ENCODE measurements around the gene SLC27A1. TPM values are rescaled to one million over a fixed set of nuclear protein-coding genes. Genes with fewer than 3 reads are reported as not detected.
A peak's percentile ranks its signal among the peaks of the same experiment; 100 is the strongest.

Gene SLC27A1
- total RNA-seq, 2 donors from 2014 or later, result 4.8 to 7.1 TPM

DNA sequence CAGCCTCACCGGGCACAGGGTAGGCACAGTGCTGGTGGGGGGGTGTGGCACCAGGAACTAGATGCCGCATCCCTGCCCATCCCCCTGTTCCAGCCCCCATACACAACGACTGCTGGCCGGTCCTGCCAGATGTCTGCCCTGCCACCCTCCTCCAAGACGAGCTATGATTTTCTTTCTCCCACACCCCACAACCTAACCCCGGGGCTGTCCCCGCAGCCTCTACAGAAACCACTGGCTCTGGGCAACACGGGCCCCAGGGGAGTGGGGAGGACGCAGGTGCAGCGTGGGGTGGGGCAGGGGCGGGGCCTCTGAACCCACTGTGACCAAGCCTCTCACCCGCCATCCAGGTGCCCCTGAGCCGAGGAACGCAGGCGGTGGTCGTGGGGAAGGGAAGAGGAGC is 56.6 kb downstream of the SLC27A1 start:
- intact Hi-C loops (cut with DNase I, micrococcal nuclease), result no loop called here
- ATAC-seq (no peak), DNase-seq (peak in 1 of 2 donors; percentile 44)

DNA sequence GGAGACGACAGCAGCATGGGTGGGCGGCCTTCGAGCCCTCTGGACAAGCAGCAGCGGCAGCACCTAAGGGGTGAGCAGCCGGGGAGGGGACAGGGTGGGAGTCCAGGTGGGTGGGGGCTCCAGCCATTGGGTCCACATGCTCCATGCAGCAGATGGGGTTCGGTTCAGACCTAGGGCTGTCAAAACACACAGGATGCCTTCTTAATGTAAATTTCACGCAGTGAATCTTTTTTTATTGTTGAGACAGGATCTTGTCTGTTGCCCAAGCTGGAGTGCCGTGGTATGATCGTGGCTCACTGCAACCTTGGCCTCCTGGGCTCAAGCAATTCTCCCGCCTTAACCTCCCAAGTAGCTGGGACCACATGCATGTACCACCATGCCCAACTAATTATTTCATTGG is 57.0 kb downstream of the SLC27A1 start:
- intact Hi-C loops (cut with DNase I, micrococcal nuclease), result no loop called here
- no peak for ATAC-seq

DNA sequence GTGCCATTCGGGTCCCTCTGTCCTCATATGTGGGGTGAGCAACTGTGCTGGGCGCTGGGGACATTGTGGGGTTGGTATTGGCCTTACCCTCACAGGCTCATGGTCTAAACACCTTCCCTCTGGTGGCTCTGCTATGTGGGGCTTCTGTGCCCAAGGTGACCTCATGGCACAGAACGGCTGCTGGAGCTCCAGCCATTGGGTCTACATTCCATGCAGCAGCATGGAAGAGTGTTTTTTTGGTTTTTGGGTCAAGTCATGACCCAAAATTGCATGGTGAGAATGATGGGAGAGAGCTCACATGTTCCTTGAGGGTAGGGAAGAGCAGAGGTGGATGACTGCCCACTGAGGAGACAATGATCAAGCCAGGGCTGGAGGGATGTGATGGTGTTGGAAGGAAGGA is 58.3 kb downstream of the SLC27A1 start:
- ATAC-seq, result no peak
- intact Hi-C loops (cut with DNase I, micrococcal nuclease), result no loop called here
- DNase-seq, result no peak

More for the DNA sequence above, 57.0 kb downstream of the SLC27A1 start:
- no peak for DNase-seq

DNA sequence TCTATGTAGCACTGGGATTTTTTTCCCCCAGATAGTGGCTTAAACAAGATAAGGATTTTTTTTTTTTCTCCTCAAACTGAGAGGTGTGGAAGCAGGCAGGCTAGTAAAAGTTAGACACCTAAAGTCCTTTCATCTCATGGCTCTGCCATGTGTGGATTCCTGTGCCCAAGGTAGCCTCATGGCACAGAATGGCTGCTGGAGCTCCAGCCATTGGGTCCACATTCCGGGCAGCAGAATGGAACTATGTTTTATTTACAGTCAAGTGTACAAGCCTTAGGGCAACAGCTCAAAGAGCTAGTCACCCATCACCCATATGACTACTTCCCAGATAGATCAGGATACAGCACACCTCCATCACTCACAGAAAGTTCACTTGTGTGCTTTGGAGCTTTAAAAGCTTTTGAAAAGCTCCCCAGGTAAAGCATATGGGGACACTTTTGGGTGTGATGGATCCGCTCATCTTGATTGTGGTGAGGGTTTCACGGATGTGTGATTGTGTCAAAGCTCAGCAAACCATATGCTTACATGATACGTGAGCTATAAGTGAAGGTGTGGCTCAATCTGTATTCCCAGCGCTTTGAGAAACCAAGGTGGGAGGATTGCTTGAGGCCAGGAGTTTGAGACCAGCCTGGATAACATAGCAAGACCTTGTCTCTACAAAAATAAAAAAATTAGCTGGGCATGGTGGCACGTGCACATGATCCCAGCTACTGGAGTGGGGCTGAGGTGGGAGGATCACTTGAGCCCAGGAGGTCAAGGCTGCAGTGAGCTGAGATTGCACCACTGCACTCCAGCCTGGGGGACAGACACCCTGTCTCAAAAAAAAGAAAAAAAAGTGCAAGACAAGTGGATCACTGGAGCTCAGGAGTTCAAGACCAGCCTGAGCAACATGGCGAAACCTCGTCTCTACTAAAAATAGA is 59.2 kb downstream of the SLC27A1 start:
- intact Hi-C loops (cut with DNase I, micrococcal nuclease), result no loop called here
- no peak for DNase-seq
- no peak for ATAC-seq

DNA sequence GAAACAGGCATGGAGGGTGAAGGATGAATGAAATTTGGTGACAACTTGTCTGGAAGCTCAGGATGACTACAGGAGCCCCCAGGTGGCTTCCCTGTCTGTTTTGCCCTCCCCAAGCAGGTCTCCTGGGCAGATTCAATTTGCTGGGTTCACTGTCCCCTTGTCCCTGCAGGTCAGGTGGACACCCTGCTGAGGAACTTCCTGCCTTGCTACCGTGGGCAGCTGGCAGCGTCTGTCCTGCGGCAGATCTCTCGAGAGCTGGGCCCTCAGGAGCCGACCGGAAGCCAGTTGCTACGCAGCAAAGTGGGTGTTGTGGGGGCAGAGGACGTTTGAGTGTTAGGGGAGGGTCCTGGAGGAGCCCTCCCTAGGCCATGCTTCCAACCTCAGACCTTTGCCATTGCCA is 60.3 kb downstream of the SLC27A1 start:
- ATAC-seq, result no peak
- DNase-seq, result no peak
- intact Hi-C loops (cut with DNase I, micrococcal nuclease), result no loop called here

DNA sequence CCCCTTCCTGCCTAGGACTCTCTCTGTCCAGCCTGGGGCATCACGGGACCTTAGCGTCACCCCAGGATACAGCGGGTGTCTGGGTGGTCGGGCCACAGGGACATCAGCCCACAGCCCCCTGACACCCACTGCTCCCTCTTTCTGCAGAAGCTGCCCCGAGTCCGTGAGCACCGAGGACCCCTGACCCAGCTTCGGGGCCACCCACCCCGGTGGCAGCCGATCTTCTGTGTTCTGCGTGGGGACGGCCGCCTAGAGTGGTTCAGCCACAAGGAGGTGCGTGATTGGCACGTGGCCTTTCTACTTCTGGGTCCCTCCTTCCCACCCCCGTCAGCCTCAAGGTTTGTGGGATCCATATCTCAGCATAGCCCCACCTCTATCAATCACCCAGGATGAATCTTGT is 61.8 kb downstream of the SLC27A1 start:
- ATAC-seq (no peak), DNase-seq (no peak)
- intact Hi-C loops (cut with DNase I, micrococcal nuclease), result no loop called here

DNA sequence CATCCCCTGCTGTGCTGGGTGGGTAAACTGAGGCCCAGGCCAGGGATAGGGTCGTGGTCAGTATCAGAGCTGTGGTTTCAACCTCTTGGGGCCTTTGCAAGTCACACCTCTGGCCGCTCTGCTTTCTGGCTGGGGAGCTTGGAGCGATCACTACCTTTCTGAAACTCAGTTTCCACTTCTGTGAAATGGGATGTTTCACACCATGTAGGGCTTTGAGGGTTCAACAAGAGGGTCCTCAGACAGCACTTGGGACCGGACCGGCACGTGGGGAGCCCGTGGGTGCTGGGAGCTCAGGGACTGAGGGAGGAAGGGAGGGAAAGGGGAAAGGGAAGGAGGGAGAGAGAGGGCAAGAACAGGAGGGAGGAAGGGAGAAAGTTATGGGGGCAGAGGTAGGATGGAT is 62.2 kb downstream of the SLC27A1 start:
- no peak for DNase-seq
- intact Hi-C loops (cut with DNase I, micrococcal nuclease), result no loop called here
- no peak for ATAC-seq

DNA sequence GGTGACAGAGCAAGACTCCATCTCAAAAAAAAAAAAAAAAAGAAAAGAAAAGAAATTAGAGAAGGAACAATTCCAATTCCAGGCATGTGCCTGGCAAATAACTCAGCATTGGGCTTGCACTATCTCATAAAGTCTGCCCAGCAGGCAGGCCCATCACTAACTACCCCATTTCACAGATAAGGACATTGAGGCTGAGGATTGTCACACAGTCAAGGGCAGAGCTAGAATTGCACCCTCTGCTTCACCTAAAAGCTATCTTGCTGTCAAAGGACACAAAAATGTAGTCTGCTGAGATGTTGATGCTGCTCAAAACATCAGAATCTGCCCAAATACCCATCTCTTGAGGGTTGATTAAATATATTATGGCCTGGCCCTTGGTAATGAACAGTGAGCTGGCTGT is 64.4 kb downstream of the SLC27A1 start:
- no peak for ATAC-seq
- intact Hi-C loops (cut with DNase I, micrococcal nuclease), result no loop called here

DNA sequence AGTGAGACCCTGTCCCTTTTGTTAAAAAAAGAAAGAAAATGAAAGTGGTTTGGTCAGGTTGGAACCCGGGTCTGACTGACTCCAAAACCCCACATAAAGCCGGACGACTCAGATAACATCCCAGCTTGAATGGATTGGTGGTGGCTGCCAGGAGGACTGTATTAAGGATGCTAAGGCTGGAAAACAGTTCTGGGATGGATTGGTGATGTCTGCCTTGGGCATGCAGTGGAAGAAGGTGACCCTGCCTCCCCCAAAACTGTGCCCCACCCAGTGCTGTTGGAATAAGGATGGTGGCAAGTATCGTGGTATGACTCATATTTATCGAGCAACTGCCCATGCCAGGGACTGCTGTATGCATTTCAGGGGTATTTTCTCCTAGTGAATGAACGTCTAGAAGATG is 66.6 kb downstream of the SLC27A1 start:
- ATAC-seq (no peak), DNase-seq (no peak)
- intact Hi-C loops (cut with DNase I, micrococcal nuclease), result no loop called here

More for the DNA sequence above, 64.4 kb downstream of the SLC27A1 start:
- DNase-seq, result no peak

DNA sequence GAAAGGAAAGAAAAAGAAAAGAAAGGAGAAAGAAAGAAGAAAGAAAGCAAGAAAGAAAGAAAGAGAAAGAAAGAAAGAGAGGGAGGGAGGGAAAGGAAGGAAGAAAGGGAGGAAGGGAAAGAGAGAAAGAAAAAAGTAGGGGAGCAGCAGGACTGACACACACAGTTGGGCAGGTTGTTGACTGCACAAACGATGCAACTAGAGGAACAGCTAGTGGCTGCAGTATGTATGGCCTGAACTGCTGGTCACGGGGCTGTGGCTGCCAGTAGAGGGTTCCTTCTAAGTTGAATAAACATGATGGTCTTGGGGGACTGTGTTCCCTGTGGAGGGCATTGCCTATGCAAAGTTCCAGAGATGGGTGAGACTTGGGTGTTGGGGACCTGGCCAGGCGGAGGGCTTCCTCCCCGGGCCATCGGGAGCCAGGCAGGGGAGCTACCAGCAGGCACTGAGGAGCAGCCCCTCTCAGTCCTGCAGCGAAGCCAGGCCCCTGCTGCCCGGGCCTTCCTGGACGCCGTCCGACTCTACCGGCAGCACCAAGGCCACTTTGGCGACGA is 68.4 kb downstream of the SLC27A1 start:
- intact Hi-C loops (cut with DNase I, micrococcal nuclease), result no loop called here

DNA sequence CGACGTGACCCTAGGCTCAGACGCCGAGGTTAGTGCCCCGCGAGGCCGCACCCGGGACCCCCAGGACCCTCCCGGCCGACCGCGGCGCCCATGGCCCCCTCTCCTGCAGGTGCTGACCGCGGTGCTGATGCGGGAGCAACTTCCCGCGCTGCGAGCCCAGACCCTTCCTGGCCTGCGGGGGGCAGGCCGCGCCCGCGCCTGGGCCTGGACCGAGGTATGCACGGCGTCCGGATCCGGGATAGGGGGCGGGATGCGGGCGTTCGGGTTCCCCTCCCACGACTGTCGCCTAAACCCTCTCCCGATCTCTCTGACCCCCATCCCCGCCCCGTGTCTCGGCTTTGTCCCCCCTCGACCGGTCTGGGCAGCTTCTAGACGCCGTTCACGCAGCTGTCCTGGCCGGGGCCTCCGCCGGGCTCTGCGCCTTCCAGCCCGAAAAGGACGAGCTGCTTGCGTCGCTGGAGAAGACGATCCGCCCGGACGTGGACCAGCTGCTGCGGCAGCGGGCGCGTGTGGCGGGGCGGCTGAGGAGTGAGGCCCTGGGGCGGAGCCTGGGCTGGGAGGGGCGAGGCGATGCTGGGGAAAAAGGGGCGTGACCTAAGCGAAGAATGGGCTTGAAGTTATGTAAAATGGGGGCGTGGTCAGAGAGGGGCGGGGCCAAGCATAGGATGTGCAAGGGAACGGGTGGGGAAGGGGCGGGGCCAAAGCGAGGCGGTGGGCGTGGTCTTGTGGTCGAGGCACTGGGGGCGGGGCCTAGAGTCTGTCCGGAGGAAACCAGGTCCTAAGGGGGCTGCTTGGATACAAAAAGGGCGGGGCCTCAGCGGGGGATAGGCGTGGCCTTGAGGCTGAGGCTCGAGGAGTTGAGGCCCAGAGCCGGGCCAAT is 69.2 kb downstream of the SLC27A1 start:
- peak; percentile 94 to 97 for DNase-seq
- intact Hi-C loops (cut with DNase I, micrococcal nuclease), result no loop called here
- ATAC-seq, result peak; percentile 92

More for the DNA sequence above, 68.4 kb downstream of the SLC27A1 start:
- DNase-seq (no peak), ATAC-seq (peak; percentile 19)

DNA sequence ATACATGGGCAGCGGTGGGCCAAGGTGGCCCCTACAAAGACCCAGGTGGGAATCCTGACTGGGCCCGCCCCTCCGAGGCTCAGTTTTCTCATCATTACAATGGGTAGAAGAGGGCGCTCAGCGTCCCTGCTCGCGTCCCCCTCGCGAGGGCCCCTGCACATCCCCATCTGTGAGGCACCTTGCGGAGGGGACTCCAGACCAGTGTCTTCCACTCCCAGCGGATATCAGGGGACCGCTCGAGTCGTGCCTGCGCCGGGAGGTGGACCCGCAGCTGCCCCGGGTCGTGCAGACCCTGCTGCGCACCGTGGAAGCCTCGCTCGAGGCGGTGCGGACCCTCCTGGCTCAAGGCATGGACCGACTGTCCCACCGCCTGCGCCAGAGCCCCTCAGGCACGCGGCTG is 69.8 kb downstream of the SLC27A1 start:
- no peak for ATAC-seq
- intact Hi-C loops (cut with DNase I, micrococcal nuclease), result no loop called here
- peak in 1 of 2 donors; percentile 18 for DNase-seq

DNA sequence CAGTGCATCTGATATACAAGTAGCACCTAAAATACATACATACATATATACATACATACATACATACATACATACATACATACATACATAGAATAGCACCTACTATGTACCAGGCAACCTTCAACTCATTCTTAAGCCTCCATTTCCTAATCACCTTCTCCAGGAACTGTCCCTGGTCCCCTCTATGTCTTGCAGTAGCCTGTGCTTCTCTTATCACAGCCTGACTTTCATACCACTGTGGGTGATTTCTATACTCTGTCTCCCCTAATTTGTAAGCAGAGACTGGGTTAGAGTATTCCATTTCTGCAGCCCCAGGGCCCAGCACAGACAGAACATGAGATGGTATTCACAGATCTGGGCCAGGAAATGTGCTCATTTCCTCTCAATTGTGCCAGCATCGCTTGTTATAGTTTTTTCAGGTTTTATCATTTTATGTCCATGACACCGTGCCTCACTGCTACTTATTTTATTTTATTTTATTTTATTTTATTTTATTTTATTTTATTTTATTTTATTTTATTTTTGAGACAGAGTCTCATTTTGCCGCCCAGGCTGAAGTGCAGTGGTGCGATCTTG is 70.9 kb downstream of the SLC27A1 start:
- intact Hi-C loops (cut with DNase I, micrococcal nuclease), result no loop called here
- no peak for ATAC-seq
- DNase-seq, result no peak

DNA sequence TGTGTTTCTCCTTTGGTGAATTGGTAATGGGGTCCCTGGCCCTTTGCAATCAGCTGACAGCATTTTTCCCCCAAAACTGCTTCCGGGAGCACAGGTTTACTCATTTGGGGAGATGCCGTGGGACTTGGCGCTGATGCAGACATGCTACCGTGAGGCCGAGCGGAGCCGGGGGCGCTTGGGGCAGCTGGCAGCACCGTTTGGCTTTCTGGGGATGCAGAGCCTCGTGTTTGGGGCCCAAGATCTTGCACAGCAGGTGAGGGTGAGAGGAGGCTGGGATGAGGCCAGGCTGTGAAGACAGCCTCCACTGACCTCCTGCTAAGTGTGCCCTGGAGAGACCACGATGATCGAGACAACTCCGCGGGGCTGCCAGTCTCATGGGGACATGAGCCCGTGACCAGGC is 71.7 kb downstream of the SLC27A1 start:
- DNase-seq (no peak), ATAC-seq (no peak)
- intact Hi-C loops (cut with DNase I, micrococcal nuclease), result no loop called here

DNA sequence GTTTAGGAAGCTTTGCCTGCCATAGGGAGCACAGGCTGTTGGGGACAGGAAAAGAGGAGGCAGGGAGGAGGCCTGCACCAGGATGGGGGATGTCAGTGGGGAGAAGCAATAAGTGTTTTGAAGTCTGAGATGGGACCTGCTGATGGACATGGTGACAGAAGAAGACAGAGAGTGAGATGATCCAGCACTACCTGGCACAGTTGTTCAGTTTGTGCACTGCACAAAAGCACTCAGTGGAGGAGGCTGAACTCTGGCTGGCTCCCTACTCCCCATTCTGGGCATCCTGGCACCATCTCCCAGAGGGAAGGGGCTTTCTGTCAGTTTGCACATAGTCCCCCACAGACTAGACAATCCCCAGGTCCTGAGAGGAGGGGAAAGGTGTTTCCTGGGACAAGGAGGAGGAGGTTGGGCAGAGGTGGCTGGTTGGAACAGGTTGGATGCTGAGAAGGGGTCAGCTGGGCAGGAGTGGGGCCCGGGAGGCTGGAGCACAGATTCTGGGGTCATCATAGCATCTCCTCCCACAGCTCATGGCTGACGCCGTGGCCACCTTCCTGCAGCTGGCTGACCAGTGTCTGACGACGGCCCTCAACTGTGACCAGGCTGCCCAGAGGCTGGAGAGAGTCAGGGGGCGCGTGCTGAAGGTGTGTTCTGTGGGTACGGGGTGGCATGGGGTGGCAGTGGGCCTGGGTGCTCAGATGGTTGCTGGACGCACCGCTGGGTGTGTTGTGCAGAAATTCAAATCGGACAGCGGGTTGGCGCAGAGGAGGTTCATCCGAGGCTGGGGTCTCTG is 72.7 kb downstream of the SLC27A1 start:
- no peak for DNase-seq
- intact Hi-C loops (cut with DNase I, micrococcal nuclease), result no loop called here
- ATAC-seq, result no peak

DNA sequence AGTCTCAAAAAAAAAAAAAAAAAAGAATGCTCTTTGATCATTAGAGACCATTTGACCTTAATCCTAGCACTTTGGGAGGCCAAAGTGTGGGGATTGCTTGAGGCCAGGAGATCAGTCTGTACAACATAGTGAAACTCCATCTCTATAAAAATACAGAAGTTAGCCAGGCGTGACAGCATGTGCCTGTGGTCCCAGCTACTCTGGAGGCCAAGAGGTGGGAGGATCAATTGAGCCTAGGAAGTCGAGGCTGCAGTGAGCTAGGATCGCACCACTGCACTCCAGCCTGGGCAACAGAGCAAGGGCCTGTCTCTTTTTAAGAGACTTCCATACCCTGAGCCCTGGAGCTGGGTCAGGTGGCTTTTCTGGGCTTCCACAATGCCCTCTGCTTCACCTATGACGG is 73.7 kb downstream of the SLC27A1 start:
- ATAC-seq (no peak), DNase-seq (no peak)
- intact Hi-C loops (cut with DNase I, micrococcal nuclease), result no loop called here

DNA sequence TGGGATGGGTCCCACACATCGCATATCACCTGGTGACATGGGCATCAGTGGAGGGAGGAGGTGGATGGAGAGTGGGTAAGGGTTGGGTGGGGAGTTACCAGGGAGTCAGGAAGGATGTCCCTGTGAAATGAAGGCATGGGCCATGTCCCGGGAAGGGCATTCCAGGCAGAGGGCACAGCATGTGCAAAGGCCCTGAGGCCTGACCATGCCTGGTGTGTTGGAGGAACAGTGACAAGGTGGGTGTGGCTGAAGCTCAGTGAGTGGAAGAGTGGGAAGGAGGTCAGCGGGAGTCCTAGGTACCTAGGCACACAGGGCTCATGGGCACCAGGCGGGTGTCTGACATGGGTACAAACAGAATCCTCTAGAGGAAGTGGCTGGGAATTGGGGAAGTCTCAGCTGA is 74.1 kb downstream of the SLC27A1 start:
- intact Hi-C loops (cut with DNase I, micrococcal nuclease), result no loop called here
- DNase-seq, result no peak
- ATAC-seq, result no peak

DNA sequence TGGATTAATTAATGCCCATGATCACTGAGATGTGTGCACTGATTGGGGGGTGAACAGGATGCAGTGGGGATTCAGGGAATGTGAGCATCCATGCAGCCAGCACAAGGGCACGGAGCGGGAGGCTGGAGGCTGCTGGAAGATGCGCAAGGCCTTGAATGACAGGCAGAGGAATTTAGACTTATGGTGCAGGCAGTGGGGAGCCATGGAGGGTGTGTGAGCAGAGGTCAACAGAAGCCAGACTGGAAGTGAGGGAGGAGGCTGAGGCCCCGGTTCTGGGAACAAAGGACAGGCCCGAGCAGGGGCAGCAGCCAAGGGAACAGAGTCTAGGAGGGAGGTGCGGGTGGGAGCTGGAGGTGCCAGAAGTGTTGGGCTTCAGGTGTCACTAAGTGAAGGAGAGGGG is 77.8 kb downstream of the SLC27A1 start:
- intact Hi-C loops (cut with DNase I, micrococcal nuclease), result no loop called here
- ATAC-seq, result no peak

More for the DNA sequence above, 77.8 kb downstream of the SLC27A1 start:
- DNase-seq, result no peak
